NCI-H2029 treated with DMSO at 0.1 percent for 48 hours (cell line): Measurements from ENCODE around the gene GET4.

ENCODE experiments used
- DNase-seq: peaks from one replicate; lab custom pipeline; 2025; lab: John Stamatoyannopoulos, UW

The GET4 gene, protein sequence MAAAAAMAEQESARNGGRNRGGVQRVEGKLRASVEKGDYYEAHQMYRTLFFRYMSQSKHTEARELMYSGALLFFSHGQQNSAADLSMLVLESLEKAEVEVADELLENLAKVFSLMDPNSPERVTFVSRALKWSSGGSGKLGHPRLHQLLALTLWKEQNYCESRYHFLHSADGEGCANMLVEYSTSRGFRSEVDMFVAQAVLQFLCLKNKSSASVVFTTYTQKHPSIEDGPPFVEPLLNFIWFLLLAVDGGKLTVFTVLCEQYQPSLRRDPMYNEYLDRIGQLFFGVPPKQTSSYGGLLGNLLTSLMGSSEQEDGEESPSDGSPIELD

DNA sequence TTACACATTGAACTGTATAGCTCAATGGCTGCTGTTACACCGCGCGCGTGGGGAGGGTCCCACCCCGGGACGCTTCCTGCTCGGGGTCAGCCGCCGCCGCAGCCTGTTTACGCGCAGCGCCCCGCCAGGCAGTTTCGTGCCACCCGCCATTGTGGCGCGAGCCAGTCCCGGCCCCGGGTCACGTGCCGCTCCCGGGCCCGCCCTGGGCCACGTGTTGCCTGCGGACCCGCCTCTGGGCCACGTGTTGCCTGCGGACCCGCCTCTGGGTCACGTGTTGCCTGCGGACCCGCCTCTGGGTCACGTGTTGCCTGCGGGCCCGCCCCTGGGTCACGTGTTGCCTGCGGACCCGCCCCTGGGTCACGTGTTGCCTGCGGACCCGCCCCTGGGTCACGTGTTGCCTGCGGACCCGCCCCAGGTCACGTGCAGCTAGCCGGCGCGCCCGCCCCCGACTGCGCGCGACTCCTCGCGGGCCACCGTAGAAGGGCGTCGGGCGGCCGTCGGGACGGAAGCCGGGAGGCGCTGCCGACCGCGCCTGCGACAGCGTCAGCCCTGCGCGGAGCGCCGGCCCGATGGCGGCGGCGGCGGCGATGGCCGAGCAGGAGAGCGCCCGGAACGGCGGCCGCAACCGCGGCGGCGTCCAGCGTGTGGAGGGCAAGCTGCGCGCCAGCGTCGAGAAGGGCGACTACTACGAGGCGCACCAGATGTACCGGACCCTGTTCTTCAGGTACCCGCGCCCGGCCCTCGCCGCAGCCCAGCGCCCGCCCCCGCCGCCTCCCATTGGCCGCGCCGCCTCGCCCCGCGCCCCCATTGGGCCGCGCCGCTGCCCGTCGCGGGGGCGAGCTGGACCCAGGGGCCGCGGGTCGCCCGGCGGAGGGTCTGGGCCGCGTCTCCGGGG lies at the start of gene GET4:
GET4 (plus strand) TSS at position 478 of the 895 bp plus-strand sequence; CDS start at position 570, 92 bp downstream.
- peak; percentile 29 for DNase-seq

- DNase-seq: no peak
These were observed 47.4 kb upstream of the GET4 start for GRCh38 chr7:828793-829561.

DNA sequence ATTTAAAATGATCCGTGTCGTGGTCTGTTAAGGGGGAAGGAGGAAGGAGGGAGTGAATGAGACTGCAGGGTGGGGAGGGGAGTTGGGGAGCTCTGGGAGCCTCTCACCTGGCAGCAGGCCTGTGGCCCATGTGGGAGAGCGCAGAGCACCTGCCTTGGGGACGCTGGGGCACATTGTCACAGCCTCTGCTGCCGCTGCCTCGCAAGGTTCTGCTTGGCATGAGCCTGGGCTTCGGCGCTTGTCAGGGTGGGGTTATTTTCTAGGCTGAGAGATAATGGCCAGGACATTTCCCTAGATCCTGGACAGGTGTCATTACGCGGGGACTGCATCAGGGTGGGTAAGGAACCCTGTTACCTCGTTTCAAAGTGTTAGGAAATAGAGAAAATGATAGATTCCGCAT lies 46.3 kb upstream of the GET4 start:
- DNase-seq: no peak

DNA sequence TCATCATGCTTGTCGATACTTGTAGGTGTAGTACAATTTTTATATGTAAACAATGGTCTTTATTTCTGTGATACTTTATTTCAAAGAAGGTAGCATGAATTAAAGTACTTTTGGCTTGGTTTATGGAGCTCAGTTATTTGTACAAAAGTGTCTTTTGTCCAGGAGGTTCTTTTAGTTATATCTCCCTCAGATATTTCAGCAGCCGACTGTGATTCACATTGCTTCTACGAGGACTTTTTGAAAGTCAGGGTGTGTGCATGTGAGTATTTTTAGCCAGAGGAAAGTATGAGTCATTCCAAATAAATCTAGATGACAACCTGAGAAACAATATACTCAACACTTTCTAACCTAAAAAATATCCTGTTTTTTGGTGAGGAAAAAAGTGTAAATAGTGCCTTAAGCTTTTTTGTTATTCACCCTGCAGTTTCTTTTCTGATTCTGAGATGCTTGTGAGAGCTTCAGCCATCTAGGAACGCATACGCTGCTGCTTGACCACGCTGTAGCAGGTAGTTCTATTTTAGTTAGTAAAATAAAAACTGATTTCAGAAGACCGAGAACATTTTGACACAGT lies 44.7 kb upstream of the GET4 start:
- no peak for DNase-seq

DNA sequence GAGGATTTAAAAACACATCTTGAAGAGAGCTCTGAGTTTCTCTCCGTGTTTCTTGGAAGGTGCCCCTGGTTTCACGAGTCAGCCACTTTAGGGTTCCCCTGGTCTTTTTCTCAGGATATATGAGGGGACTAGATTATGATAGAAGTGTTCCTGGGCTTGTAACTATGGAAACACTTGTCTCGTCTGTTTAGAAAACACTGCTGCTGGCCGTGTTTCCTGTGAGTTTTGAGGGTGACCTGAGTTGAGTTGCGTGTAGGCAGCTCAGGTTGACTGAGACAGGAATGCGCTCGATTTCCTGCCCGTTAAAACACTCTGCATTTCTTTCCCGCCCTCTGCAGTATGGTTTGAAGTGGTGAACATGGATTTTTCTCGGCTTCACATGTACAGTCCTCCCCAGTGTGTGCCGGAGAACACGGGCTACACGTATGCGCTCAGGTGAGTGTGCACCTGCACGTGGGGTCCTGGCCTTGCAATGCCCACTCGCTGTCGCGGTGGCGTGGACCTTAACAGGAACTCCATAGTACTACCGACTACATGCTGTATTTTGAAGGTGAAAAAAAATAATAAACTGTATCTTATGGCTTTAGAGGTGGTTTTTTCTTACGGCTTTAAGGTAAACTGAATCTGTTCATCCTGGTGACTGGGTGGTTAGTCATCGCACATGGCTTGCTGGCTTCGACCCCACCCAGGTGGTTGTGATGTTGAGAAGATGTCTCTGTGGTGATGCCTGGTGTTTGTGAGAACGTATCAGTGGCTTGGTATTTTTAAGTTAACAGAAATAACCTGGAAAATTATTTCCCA lies 44.0 kb upstream of the GET4 start, which contains the start of gene SUN1:
SUN1 (plus strand) TSS at position 310 of the 801 bp plus-strand sequence; CDS start at position 359, 49 bp downstream.
- no peak for DNase-seq

DNA sequence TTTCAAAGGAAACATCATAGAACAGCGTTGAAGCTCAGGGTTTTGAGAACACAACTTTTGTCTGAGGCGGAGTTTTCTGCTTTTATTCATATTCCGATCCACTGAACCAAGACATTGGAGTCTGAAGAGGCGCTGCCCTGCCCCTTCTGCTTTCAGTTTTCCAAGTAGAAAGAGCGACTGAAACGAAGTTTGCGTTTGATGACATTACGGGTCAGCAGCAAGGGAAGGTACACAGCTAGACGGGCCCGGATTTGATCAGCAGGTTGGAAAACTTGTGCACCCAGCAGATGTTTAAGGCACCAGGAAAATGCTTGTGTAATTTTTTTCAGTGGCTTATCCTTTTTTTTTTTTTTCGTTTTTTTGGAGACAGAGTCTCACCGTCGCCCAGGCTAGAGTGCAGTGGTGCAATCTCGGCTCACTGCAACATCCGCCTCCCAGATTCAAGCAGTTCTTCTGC lies 43.4 kb upstream of the GET4 start:
- no peak for DNase-seq

- DNase-seq: no peak
These were observed 42.6 kb upstream of the GET4 start for GRCh38 chr7:833601-834258.

GRCh38 chr7:834277-834676 lies 42.1 kb upstream of the GET4 start:
- DNase-seq: no peak

DNA sequence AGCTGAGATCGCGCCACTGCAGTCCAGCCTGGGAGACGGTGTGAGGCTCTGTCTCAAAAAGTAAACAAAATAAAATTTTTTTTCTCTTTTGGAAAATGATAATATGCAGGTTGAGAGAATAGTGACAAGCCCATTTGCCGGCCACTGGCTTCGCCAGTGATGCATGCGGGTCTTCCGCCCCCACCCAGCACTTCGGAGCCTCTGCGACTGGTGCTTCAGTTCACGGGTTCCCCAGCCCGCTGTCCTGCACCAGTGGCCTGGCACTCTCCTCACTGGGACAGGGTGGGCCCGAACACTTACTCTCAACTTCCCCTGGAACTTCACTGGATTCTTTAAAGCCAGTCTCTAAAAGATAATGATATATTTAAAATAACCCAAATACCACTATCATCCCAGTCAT lies 41.3 kb upstream of the GET4 start:
- no peak for DNase-seq

- DNase-seq: no peak
These were observed 40.6 kb upstream of the GET4 start for GRCh38 chr7:835485-836401.

GRCh38 chr7:836429-836828 lies 39.9 kb upstream of the GET4 start:
- no peak for DNase-seq

DNA sequence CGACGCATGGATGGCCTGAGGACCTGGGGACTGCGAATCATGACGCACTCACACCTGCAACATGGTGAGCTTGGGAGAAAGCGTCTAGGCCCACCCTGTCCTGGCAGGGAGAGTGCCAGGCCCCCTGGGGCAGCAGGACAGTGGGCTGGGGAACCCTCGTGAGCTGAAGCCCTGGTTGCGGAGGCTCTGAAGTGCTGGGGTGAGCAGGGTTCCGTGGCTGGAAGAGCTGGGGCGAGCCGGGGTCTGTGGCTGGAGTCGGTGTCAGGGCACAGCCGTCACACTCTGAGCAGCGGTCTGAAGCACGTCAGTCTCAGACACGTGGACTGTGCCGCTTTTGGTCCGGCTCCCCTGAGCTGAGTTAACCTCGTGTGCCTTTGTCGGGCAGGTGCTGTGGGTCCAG lies 39.4 kb upstream of the GET4 start:
- DNase-seq: no peak

- DNase-seq: no peak
These were observed 36.3 kb upstream of the GET4 start for GRCh38 chr7:840001-840600.

DNA sequence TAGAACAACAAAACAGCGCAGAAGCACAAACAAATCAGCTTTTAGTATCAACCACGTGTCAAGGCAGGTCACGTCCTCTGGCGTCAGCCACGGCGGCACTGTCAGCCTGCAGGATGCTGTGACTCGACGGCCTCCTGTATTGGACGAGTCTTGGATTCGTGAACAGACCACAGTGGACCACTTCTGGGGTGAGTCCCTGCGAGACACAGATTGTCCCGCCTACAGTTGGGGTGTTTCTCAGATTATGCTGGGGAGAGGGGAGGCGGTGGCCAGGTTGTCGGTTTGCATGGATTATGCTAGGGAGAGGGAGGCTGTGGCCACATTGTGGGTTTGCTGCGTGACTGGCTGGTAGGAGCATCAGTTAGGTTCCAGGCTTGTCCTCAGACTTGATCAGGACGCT lies 34.4 kb upstream of the GET4 start:
- no peak for DNase-seq

DNA sequence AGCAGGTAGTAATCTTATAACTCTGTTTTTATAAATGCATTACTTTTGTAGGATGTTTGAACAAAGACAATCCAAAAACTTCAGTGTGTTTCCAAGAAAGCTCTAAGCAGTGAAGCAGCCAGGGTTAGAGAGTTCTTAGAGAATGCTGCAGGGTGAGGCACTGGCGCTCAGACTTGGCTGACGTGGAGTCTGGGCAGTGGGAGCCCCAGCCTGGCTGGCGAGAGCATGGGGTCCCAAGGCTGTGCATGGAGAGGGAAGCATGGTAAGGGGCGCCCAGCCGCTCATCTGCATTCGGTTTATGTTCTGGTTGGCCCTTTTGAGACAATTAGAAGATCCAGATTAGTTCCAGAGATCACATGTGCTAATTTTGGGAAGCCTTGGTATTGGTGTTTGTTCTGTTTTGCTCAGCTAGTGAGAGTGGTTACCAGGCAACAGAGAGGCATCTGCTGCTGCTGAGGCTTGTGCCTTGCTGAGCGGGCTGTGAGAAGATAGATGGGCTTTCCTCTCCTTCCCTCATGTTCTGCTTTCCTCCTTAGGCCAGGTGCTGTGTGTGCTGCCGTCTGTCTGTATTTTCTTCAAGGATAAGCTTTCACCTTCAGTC lies 33.8 kb upstream of the GET4 start:
- DNase-seq: no peak

GRCh38 chr7:843230-843629 lies 33.1 kb upstream of the GET4 start:
- no peak for DNase-seq

- no peak for DNase-seq
These were observed 32.3 kb upstream of the GET4 start for GRCh38 chr7:844043-844442.

GRCh38 chr7:844514-844913 lies 31.8 kb upstream of the GET4 start:
- DNase-seq: no peak

DNA sequence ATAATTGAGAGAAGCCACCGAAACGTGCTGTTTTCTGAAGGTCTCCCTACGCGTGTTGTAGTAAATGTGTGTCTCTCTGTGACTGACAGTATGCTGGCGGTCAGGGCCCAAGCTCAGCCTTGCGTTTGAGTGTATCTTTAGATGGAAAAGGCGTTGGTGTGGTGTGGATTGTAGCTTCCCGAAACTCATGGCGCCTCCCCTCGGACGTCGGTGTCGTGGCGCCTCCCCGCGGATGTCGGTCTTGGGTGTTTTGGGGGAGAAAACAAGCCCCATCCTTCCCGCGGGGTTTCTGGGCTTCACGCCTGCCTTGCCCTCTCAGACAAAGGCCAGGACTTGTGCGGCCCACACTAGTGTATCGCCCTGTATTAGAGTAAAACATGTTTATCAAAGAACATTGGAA lies 31.3 kb upstream of the GET4 start:
- DNase-seq: no peak
